ENCODE measurements around the gene BIN2.

Gene BIN2

DNA sequence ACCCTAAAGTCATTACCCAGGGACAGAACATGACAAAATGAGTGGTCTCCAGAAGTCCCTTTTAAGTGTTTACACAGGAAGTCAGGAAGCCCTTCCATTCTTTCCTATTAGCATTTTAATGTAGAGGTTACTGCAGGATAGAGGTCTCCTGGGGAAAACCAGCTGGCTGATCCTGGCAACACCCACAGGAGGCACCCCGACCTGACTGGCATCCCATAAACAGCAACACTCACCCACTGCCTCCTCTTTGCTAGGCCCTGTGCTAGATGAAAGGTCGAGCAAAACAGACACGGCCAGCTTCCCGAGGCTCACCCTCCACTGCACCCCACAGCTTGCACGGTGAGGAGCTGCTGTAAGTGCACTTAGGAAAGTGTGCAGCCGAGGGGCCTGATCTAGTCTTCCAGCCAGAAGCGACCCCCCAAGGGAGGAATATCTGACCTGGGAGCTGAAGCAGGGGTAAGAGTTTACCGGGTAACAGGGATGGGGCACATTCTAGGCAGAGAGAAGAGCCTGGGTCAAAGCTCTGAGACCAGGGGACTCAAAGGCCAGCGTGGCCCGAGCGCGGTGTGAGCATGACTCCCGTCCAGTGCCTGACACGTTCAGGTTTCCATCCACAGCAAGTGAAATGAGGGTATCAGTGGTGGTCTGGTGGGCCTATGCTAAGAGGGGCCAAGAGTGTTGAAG lies 76.3 kb downstream of the BIN2 start:
- 91% methylated on average over 11 of the region's 14 CpGs for WGBS (ENCODE audit: insufficient coverage)
- ChIA-PET POLR2A (no interaction called here), CTCF (interaction anchor here (1.0 to 2.7 kb wide), 2 partner anchors 15 to 93 kb away, joined by 3 to 14 read pairs; no protein-coding TSS in a partner anchor)
- Histone ChIP-seq H3K4me3 (ENCODE audit: control insufficient read depth in 1 of 7, extremely low read depth in 1 of 7, insufficient read depth in 4 of 7, low read depth in 2 of 7, low read length in 6 of 7) (no peak overlapping the region), H3K9me3 (ENCODE audit: control extremely low read depth in 1 of 5, control insufficient read depth in 4 of 5, insufficient read depth in 2 of 5, low read depth in 1 of 5, low read length in 4 of 5) (no peaks in the 10 kb centered on the region), H3K4me1 (ENCODE audit: control extremely low read depth in 1 of 4, control insufficient read depth in 4 of 4, insufficient read depth in 4 of 4, low read length in 3 of 4) (peaks cover 15 to 34% (median 26%) of the 10 kb centered on the region in 4 experiments), H3K27ac (ENCODE audit: insufficient read depth in 1 of 2, low read depth in 1 of 2, low read length in 2 of 2, poor library complexity in 1 of 2, severe bottlenecking in 2 of 2) (no peak overlapping the region), H3K36me3 (ENCODE audit: control insufficient read depth in 4 of 4, insufficient read depth in 4 of 4, low read length in 3 of 4) (peaks cover 0 to 19% (median 7%) of the 10 kb centered on the region in 4 experiments), H3K27me3 (replicated peaks in 2 of 5; ENCODE audit: control insufficient read depth in 4 of 5, insufficient read depth in 5 of 5, low read length in 4 of 5) (no peaks in the 10 kb centered on the region)
- no peak for DNase-seq

DNA sequence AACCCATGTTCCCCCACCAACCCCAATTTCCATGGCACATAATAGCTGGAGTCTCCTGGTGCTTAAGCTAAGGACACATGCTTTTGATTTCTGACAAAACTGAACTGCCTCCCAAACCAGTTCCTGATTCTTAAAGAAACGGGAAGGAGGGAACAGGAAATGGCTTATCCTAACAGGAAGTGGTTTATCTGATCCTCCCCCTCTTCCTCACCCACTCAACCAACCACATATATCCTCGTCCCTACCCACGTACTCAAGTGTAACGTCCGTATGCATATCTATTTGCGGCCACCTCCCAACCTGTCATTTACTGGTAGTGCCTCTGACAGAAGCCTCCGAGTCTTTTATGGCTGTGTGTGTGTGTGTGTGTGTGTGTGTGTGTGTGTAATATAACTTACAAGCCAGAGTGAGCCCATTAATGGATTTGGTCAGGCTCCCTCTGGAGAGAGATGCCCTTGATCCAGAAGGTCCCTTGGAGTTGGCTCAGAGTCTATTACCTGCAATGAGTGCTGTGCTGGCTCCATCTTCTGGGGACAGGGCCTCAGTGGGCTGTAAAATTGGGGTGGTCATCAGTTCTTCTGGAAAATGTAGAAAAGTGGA lies 77.6 kb downstream of the BIN2 start:
- POLR2A ChIA-PET: no interaction called here
- Histone ChIP-seq H3K36me3 (ENCODE audit: control insufficient read depth in 4 of 4, insufficient read depth in 4 of 4, low read length in 3 of 4) (peaks cover 5 to 30% (median 16%) of the 10 kb centered on the region in 4 experiments), H3K4me3 (ENCODE audit: control insufficient read depth in 1 of 7, extremely low read depth in 1 of 7, insufficient read depth in 4 of 7, low read depth in 2 of 7, low read length in 6 of 7) (peak overlapping the region in 4 of 7 experiments; percentile 1 to 56 (median 39)), H3K27me3 (replicated peaks in 2 of 5; ENCODE audit: control insufficient read depth in 4 of 5, insufficient read depth in 5 of 5, low read length in 4 of 5) (no peaks in the 10 kb centered on the region), H3K9me3 (ENCODE audit: control extremely low read depth in 1 of 5, control insufficient read depth in 4 of 5, insufficient read depth in 2 of 5, low read depth in 1 of 5, low read length in 4 of 5) (no peaks in the 10 kb centered on the region), H3K27ac (ENCODE audit: insufficient read depth in 1 of 2, low read depth in 1 of 2, low read length in 2 of 2, poor library complexity in 1 of 2, severe bottlenecking in 2 of 2) (peak overlapping the region in 1 of 2 experiments; percentile 50), H3K4me1 (ENCODE audit: control extremely low read depth in 1 of 4, control insufficient read depth in 4 of 4, insufficient read depth in 4 of 4, low read length in 3 of 4) (peaks cover 17 to 43% (median 26%) of the 10 kb centered on the region in 4 experiments)
- DNase-seq: peak; percentile 71 to 80 (median 75)
- CTCF ChIA-PET: interaction anchor here (1.1 kb wide), 1 partner anchor 16 kb away, joined by 4 read pairs; no protein-coding TSS in a partner anchor
- WGBS (ENCODE audit: insufficient coverage): 10% methylated on average over 2 of the region's 7 CpGs

DNA sequence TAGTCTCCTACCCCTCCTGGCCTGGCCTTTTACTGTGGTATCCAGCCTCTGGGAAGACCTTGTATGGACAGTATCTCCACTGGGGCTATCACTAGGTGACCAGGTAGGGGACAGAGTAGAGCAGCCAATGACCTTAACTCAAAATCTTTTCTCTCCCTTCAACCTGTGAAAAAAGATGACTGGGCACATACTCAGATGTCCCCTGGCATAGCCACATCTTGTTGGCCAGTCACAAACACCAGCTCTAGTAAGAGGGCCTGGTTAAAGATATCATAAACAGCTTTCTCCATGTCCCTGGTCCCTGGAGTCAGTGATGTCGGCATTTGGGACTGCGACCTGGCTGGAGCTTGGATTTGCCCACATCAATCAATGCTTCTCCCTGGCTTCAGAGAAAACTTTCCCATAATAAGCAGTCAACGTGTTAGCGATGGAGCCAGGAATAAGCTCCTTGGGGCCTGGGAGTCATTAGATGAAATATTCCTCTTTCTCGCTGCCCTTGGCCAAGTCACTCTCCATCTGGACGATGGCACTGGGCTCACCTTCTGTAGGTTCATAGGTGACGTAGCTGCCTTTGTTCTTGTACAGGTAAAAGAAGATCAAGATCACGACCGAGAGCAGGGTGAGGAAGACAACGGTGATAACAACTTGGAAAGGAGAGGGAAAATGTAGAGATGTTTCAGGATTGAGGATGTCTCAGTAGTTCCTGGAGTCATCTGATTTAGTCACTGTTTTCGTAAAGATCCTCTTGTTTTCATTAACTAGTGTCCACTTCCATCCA lies 78.3 kb downstream of the BIN2 start:
- Histone ChIP-seq H3K4me3 (ENCODE audit: control insufficient read depth in 1 of 7, extremely low read depth in 1 of 7, insufficient read depth in 4 of 7, low read depth in 2 of 7, low read length in 6 of 7) (peak overlapping the region in 2 of 7 experiments; percentile 1 to 55), H3K27me3 (replicated peaks in 2 of 5; ENCODE audit: control insufficient read depth in 4 of 5, insufficient read depth in 5 of 5, low read length in 4 of 5) (no peaks in the 10 kb centered on the region), H3K9me3 (ENCODE audit: control extremely low read depth in 1 of 5, control insufficient read depth in 4 of 5, insufficient read depth in 2 of 5, low read depth in 1 of 5, low read length in 4 of 5) (no peaks in the 10 kb centered on the region), H3K36me3 (ENCODE audit: control insufficient read depth in 4 of 4, insufficient read depth in 4 of 4, low read length in 3 of 4) (peaks cover 7 to 37% (median 23%) of the 10 kb centered on the region in 4 experiments), H3K27ac (ENCODE audit: insufficient read depth in 1 of 2, low read depth in 1 of 2, low read length in 2 of 2, poor library complexity in 1 of 2, severe bottlenecking in 2 of 2) (peak overlapping the region in 1 of 2 experiments; percentile 50), H3K4me1 (ENCODE audit: control extremely low read depth in 1 of 4, control insufficient read depth in 4 of 4, insufficient read depth in 4 of 4, low read length in 3 of 4) (peaks cover 17 to 50% (median 27%) of the 10 kb centered on the region in 4 experiments)
- ChIA-PET POLR2A (no interaction called here), CTCF (interaction anchor here (1.0 to 1.1 kb wide), 2 partner anchors 17 to 22 kb away, joined by 4 read pairs; no protein-coding TSS in a partner anchor)
- 95% methylated on average over 10 of the region's 11 CpGs for WGBS (ENCODE audit: insufficient coverage)
- peak in 1 of 3 donors; percentile 24 for DNase-seq

DNA sequence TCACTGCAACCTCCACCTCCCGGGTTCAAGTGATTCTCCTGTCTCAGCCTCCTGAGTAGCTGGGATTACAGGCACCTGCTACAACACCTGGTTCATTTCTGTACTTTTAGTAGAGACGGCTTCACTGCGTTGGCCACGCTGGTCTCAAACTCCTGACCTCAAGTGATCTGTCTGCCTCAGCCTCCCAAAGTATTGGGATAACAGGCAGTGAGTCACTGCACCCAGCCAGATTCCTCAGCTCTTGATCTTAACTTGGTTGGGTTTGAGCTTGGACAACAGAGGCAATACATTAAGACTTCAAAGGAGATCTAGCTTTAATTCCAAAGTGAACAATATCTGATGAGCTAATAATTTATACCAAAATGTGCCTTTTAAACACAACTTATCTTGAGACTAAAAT lies 79.7 kb downstream of the BIN2 start:
- Histone ChIP-seq H3K4me3 (ENCODE audit: control insufficient read depth in 1 of 7, extremely low read depth in 1 of 7, insufficient read depth in 4 of 7, low read depth in 2 of 7, low read length in 6 of 7) (no peak overlapping the region), H3K27me3 (replicated peaks in 2 of 5; ENCODE audit: control insufficient read depth in 4 of 5, insufficient read depth in 5 of 5, low read length in 4 of 5) (no peaks in the 10 kb centered on the region), H3K27ac (ENCODE audit: insufficient read depth in 1 of 2, low read depth in 1 of 2, low read length in 2 of 2, poor library complexity in 1 of 2, severe bottlenecking in 2 of 2) (no peak overlapping the region), H3K9me3 (ENCODE audit: control extremely low read depth in 1 of 5, control insufficient read depth in 4 of 5, insufficient read depth in 2 of 5, low read depth in 1 of 5, low read length in 4 of 5) (no peaks in the 10 kb centered on the region), H3K4me1 (ENCODE audit: control extremely low read depth in 1 of 4, control insufficient read depth in 4 of 4, insufficient read depth in 4 of 4, low read length in 3 of 4) (peaks cover 22 to 61% (median 36%) of the 10 kb centered on the region in 4 experiments), H3K36me3 (ENCODE audit: control insufficient read depth in 4 of 4, insufficient read depth in 4 of 4, low read length in 3 of 4) (peaks cover 7 to 44% (median 28%) of the 10 kb centered on the region in 4 experiments)
- POLR2A ChIA-PET: interaction anchor here (0.8 to 1.1 kb wide), 2 partner anchors 8 to 97 kb away, joined by 3 read pairs; no protein-coding TSS in a partner anchor
- no peak for DNase-seq
- WGBS (ENCODE audit: insufficient coverage): 83% methylated on average over 4 of the region's 4 CpGs
- CTCF ChIA-PET: interaction anchor here (0.9 to 3.4 kb wide), 4 partner anchors 25 to 227 kb away, joined by 3 to 10 read pairs (median 4); no protein-coding TSS in a partner anchor

DNA sequence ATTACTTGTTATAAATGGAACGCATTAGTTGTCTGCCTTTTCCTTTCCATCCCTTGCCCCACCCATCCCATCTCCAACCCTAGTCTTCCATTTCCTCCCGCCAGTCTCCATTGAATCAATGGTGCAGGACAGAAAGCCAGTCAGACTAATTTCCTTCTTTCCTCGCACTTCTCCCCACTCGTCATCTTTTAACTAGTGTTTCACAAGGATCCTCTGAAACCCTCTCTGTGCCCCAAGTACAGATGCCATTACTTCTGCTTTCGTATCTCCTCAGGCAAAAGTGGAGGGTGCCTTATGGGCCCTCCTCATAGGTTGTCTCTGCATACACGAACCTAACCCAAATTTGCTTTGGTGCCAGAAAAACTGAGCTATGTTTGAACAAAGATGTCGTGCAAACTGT lies 81.1 kb downstream of the BIN2 start:
- WGBS (ENCODE audit: insufficient coverage): 78% methylated on average over 7 of the region's 7 CpGs
- Histone ChIP-seq H3K27me3 (replicated peaks in 2 of 5; ENCODE audit: control insufficient read depth in 4 of 5, insufficient read depth in 5 of 5, low read length in 4 of 5) (no peaks in the 10 kb centered on the region), H3K4me3 (ENCODE audit: control insufficient read depth in 1 of 7, extremely low read depth in 1 of 7, insufficient read depth in 4 of 7, low read depth in 2 of 7, low read length in 6 of 7) (no peak overlapping the region), H3K9me3 (ENCODE audit: control extremely low read depth in 1 of 5, control insufficient read depth in 4 of 5, insufficient read depth in 2 of 5, low read depth in 1 of 5, low read length in 4 of 5) (no peaks in the 10 kb centered on the region), H3K27ac (ENCODE audit: insufficient read depth in 1 of 2, low read depth in 1 of 2, low read length in 2 of 2, poor library complexity in 1 of 2, severe bottlenecking in 2 of 2) (no peak overlapping the region), H3K4me1 (ENCODE audit: control extremely low read depth in 1 of 4, control insufficient read depth in 4 of 4, insufficient read depth in 4 of 4, low read length in 3 of 4) (peaks cover 22 to 64% (median 37%) of the 10 kb centered on the region in 4 experiments), H3K36me3 (ENCODE audit: control insufficient read depth in 4 of 4, insufficient read depth in 4 of 4, low read length in 3 of 4) (peaks cover 7 to 44% (median 28%) of the 10 kb centered on the region in 4 experiments)
- POLR2A ChIA-PET: interaction anchor here (1.1 kb wide), 1 partner anchor 10 kb away, joined by 3 read pairs; no protein-coding TSS in a partner anchor
- CTCF ChIA-PET: interaction anchor here (0.7 to 3.4 kb wide), 3 partner anchors 24 to 99 kb away, joined by 3 to 10 read pairs (median 4); no protein-coding TSS in a partner anchor
- no peak for DNase-seq

DNA sequence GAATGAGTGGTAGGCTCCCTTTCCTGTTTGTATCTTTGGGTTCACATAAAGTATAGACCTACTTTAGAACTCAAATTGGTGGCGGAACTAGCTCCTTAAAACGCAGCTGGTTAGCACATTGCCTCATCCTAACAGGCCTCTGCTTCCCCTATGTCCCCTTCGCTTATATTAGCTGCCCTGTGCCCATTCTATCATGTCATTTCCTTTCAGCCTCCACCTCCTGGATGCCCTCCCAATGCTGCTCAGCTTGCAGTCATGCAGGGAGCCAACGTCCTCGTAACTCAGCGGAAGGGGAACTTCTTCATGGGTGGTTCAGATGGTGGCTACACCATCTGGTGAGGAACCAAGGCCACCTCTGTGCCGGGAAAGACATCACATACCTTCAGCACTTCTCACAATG lies 81.9 kb downstream of the BIN2 start:
- POLR2A ChIA-PET: no interaction called here
- Histone ChIP-seq H3K27me3 (replicated peaks in 2 of 5; ENCODE audit: control insufficient read depth in 4 of 5, insufficient read depth in 5 of 5, low read length in 4 of 5) (no peaks in the 10 kb centered on the region), H3K36me3 (ENCODE audit: control insufficient read depth in 4 of 4, insufficient read depth in 4 of 4, low read length in 3 of 4) (peaks cover 7 to 44% (median 28%) of the 10 kb centered on the region in 4 experiments), H3K4me1 (ENCODE audit: control extremely low read depth in 1 of 4, control insufficient read depth in 4 of 4, insufficient read depth in 4 of 4, low read length in 3 of 4) (peaks cover 19 to 57% (median 31%) of the 10 kb centered on the region in 4 experiments), H3K9me3 (ENCODE audit: control extremely low read depth in 1 of 5, control insufficient read depth in 4 of 5, insufficient read depth in 2 of 5, low read depth in 1 of 5, low read length in 4 of 5) (no peaks in the 10 kb centered on the region), H3K4me3 (ENCODE audit: control insufficient read depth in 1 of 7, extremely low read depth in 1 of 7, insufficient read depth in 4 of 7, low read depth in 2 of 7, low read length in 6 of 7) (no peak overlapping the region), H3K27ac (ENCODE audit: insufficient read depth in 1 of 2, low read depth in 1 of 2, low read length in 2 of 2, poor library complexity in 1 of 2, severe bottlenecking in 2 of 2) (peak overlapping the region in 1 of 2 experiments; percentile 10)
- CTCF ChIA-PET: interaction anchor here (3.4 kb wide), 1 partner anchor 99 kb away, joined by 10 read pairs; no protein-coding TSS in a partner anchor
- no peak for DNase-seq
- 74% methylated on average over 3 of the region's 7 CpGs for WGBS (ENCODE audit: insufficient coverage)

Measured in common myeloid progenitor, CD34-positive (primary cell).